HEK293 (cell line): ENCODE measurements around the gene IDI2.
A peak's percentile ranks its signal among the peaks of the same experiment; 100 is the strongest.

Experiments used
- CTCF ChIA-PET: fragments of 350-600 bp; formaldehyde crosslinking; extraction: SDS; loops from one replicate; lab custom pipeline; 2021; ENCODE audit warnings: antibody characterized with exemption; lab: Yijun Ruan, JAX
- POLR2A ChIA-PET: fragments of 300-600 bp; formaldehyde crosslinking; extraction: SDS; loops from one replicate; lab custom pipeline; 2020; ENCODE audit warnings: antibody characterized with exemption, inconsistent platforms; lab: Yijun Ruan, JAX
- H3K27ac ChIP-seq: fragments of 200-500 bp; sonication (Bioruptor generic); 2 replicates; pipeline ENCODE4 v1.5.1; 2014; ENCODE audit warnings: low read depth, low read length, control low read depth, inconsistent platforms; ENCODE audit errors: extremely low read depth
- H3K36me3 ChIP-seq, 2 experiments: fragments of 200-500 bp in 1 of 2; sonication (Bioruptor generic) in 1 of 2; 1 replicate in 1 of 2; 2 replicates in 1 of 2; pipeline ENCODE4 v1.5.1; 2014 to 2017; ENCODE audit warnings: inconsistent platforms in 2 of 2, low read length in 2 of 2; ENCODE audit not compliant: control insufficient read depth in 2 of 2, insufficient read depth in 1 of 2
- H3K4me1 ChIP-seq: fragments of 200-500 bp; sonication (Bioruptor generic); 2 replicates; pipeline ENCODE4 v1.5.1; 2014; ENCODE audit warnings: mild to moderate bottlenecking, low read length, inconsistent platforms; ENCODE audit not compliant: control insufficient read depth, insufficient read depth
- H3K4me3 ChIP-seq: 2 replicates; pipeline ENCODE4 v1.5.1; 2011; ENCODE audit warnings: low read depth, mild to moderate bottlenecking, control low read depth, low read length, moderate library complexity
- H3K9me3 ChIP-seq: fragments of 200-500 bp; sonication (Bioruptor generic); 2 replicates; pipeline ENCODE4 v1.5.1; 2014; ENCODE audit warnings: low read depth, low read length, inconsistent platforms; ENCODE audit not compliant: control insufficient read depth, insufficient read depth
- PRDM6 ChIP-seq: fragments of 450-650 bp; formaldehyde crosslinking; IDR thresholded peaks from 2 replicates; pipeline ENCODE4 v1.5.1; 2017; ENCODE audit warnings: missing biosample characterization, missing genetic modification characterization
- ZBTB48 ChIP-seq: fragments of 450-650 bp; formaldehyde crosslinking; IDR thresholded peaks from 2 replicates; pipeline ENCODE4 v1.5.1; 2016; ENCODE audit warnings: missing biosample characterization, missing genetic modification characterization

Gene IDI2

DNA sequence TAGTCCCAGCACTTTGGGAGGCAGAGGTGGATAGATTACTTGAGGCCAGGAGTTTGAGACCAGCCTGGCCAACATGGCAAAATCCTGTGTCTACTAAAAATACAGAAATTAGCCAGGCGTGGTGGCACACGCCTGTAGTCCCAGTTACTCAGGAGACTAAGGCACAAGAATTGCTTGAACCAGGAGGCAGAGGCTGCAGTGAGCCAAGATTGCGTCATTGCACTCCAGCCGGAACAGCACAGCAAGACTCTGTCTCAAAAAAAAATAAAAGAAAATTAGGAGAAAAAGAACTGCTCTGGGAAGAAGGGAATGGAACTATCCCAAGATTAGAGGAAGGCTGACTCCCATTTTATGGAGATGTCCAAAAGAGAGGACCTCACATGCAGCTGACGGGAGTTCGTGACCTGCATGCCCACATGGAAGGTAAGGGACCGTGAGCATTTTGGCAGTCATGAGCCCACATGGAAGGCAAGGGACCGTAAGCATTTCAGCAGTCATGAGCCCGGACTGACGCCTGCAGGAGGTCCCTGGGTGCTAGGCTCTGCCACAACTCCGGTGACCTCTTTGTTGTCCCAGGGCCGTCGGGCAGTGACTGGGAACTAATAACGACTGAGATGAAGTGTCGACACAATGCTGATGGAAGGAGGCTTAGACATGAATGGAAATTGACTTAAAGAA, 56.0 kb downstream of the IDI2 start:
- Histone ChIP-seq H3K27ac (no peak overlapping the region), H3K9me3 (no peaks in the 10 kb centered on the region), H3K36me3 (no peaks in the 10 kb centered on the region), H3K4me3 (no peak overlapping the region), H3K4me1 (no peaks in the 10 kb centered on the region)
- ChIA-PET CTCF (no interaction called here), POLR2A (no interaction called here)
- TF ChIP-seq ZBTB48 (tag by site-specific recombination) (peak; percentile 94), PRDM6 (no peak)
